MCF 10A (cell line): ENCODE results near the gene MZT2A. TPM values are rescaled to one million over a fixed set of nuclear protein-coding genes. Genes with fewer than 3 reads are reported as not detected.
"Not testable (repeated sequence)": the region's sequence is repeated elsewhere in the genome, so short reads cannot be mapped to it uniquely, and the experiment has no call there.

ENCODE experiments used
- BruUV-seq: library from RNA; stranded (reverse); fragments of 400-500 nt; replicated peaks from 2 replicates; lab custom pipeline; 2021; lab: Mats Ljungman, UMichigan
- CTCF ChIA-PET: fragments of 300-600 bp; sonication (Branson Sonifier 250); formaldehyde crosslinking; extraction: SDS; loops from one replicate; lab custom pipeline; 2021; ENCODE audit warnings: antibody characterized with exemption, inconsistent platforms; lab: Yijun Ruan, JAX
- POLR2A ChIA-PET: fragments of 300-600, 350-650 bp; sonication (Branson Sonifier 250); formaldehyde crosslinking; extraction: SDS; loops from one replicate; lab custom pipeline; 2020; ENCODE audit warnings: antibody characterized with exemption, inconsistent platforms; lab: Yijun Ruan, JAX
- DNase-seq: peaks from one replicate; pipeline ENCODE4 v3.0.0-alpha.2; 2018; ENCODE audit not compliant: unreplicated experiment
- H3K27ac Mint-ChIP-seq: one replicate; pipeline ENCODE4 v1.8.0; 2022; ENCODE audit warnings: mild to moderate bottlenecking, low read depth, mixed read lengths; ENCODE audit not compliant: unreplicated experiment
- H3K27me3 Mint-ChIP-seq: one replicate; pipeline ENCODE4 v1.8.0; 2022; ENCODE audit warnings: mixed read lengths; ENCODE audit not compliant: insufficient read depth, unreplicated experiment
- H3K36me3 Mint-ChIP-seq: one replicate; pipeline ENCODE4 v1.8.0; 2022; ENCODE audit warnings: mild to moderate bottlenecking, moderate library complexity, mixed read lengths; ENCODE audit not compliant: insufficient read depth, unreplicated experiment
- H3K4me1 Mint-ChIP-seq: one replicate; pipeline ENCODE4 v1.8.0; 2022; ENCODE audit warnings: mixed read lengths; ENCODE audit not compliant: insufficient read depth, unreplicated experiment
- H3K4me3 Mint-ChIP-seq: one replicate; pipeline ENCODE4 v1.8.0; 2022; ENCODE audit warnings: mild to moderate bottlenecking, moderate library complexity, mixed read lengths; ENCODE audit not compliant: unreplicated experiment
- H3K9me3 Mint-ChIP-seq: one replicate; pipeline ENCODE4 v1.8.0; 2022; ENCODE audit warnings: mixed read lengths; ENCODE audit not compliant: unreplicated experiment
- CTCF ChIP-seq: fragments of 200-600 bp; IDR thresholded peaks from one replicate; pipeline ENCODE4 v1.8.0; 2022; ENCODE audit warnings: antibody characterized with exemption, mild to moderate bottlenecking; ENCODE audit not compliant: unreplicated experiment
- intact Hi-C: fragments of 100-400 bp; cut with micrococcal nuclease; formaldehyde crosslinking; loops from 2 replicates; pipeline ENCODE4 v1.14.1; 2022
- total RNA-seq: library from RNA; stranded (reverse); gene quantifications from 2 replicates; pipeline ENCODE4 v1.2.3, GENCODE V29; 2022

Gene MZT2A
- total RNA-seq, 1 experiment from 2014 or later = 147 TPM

- H3K4me3 Mint-ChIP-seq, H3K9me3 Mint-ChIP-seq, CTCF ChIA-PET: not testable (repeated sequence)
Observed at GRCh38 chr2:131454914-131455313, 37.3 kb downstream of the MZT2A start.

GRCh38 chr2:131451265-131451949, 40.8 kb downstream of the MZT2A start:
- BruUV-seq, H3K27ac Mint-ChIP-seq, POLR2A ChIA-PET, H3K4me3 Mint-ChIP-seq, H3K4me1 Mint-ChIP-seq, intact Hi-C loops, H3K36me3 Mint-ChIP-seq, H3K9me3 Mint-ChIP-seq, CTCF ChIA-PET, DNase-seq: not testable (repeated sequence)
- H3K27me3 Mint-ChIP-seq = peaks cover 11% of the 10 kb centered on the region

More at GRCh38 chr2:131454914-131455313, 37.3 kb downstream of the MZT2A start:
- H3K4me1 Mint-ChIP-seq, H3K36me3 Mint-ChIP-seq, POLR2A ChIA-PET, H3K27me3 Mint-ChIP-seq, BruUV-seq, H3K27ac Mint-ChIP-seq, DNase-seq, intact Hi-C loops: not testable (repeated sequence)

- BruUV-seq, H3K27ac Mint-ChIP-seq, POLR2A ChIA-PET, H3K4me1 Mint-ChIP-seq, CTCF ChIA-PET, H3K36me3 Mint-ChIP-seq, H3K9me3 Mint-ChIP-seq, H3K4me3 Mint-ChIP-seq, intact Hi-C loops, DNase-seq: not testable (repeated sequence)
- H3K27me3 Mint-ChIP-seq = peaks cover 12% of the 10 kb centered on the region
Observed at GRCh38 chr2:131447981-131448380, 44.2 kb downstream of the MZT2A start.

GRCh38 chr2:131445896-131446295, 46.3 kb downstream of the MZT2A start:
- no TSS peak for BruUV-seq
- intact Hi-C loops = no loop called here
- H3K27ac Mint-ChIP-seq = no peak overlapping the region
- no peak for DNase-seq
- no peaks in the 10 kb centered on the region for H3K9me3 Mint-ChIP-seq
- peaks cover 32% of the 10 kb centered on the region for H3K27me3 Mint-ChIP-seq
- H3K4me1 Mint-ChIP-seq = no peaks in the 10 kb centered on the region
- TF ChIP-seq CTCF = no peak
- ChIA-PET POLR2A (interaction anchor here (0.6 kb wide), 1 partner anchor 1198 kb away, joined by 3 read pairs; no protein-coding TSS in a partner anchor), CTCF (no interaction called here)
- no peak overlapping the region for H3K4me3 Mint-ChIP-seq
- no peaks in the 10 kb centered on the region for H3K36me3 Mint-ChIP-seq

- peaks cover 36% of the 10 kb centered on the region for H3K27me3 Mint-ChIP-seq
- DNase-seq, H3K4me3 Mint-ChIP-seq, H3K4me1 Mint-ChIP-seq, CTCF ChIA-PET, H3K36me3 Mint-ChIP-seq, H3K27ac Mint-ChIP-seq, POLR2A ChIA-PET, intact Hi-C loops, H3K9me3 Mint-ChIP-seq, BruUV-seq: not testable (repeated sequence)
Observed at GRCh38 chr2:131445515-131445797, 46.7 kb downstream of the MZT2A start.

GRCh38 chr2:131444736-131445514, 47.3 kb downstream of the MZT2A start:
- CTCF ChIA-PET = interaction anchor here (0.6 kb wide), 1 partner anchor 195 kb away, joined by 3 read pairs; no protein-coding TSS in a partner anchor
- H3K9me3 Mint-ChIP-seq, BruUV-seq, POLR2A ChIA-PET, H3K4me1 Mint-ChIP-seq, H3K27ac Mint-ChIP-seq, intact Hi-C loops, H3K36me3 Mint-ChIP-seq, DNase-seq, H3K4me3 Mint-ChIP-seq: not testable (repeated sequence)
- peaks cover 38% of the 10 kb centered on the region for H3K27me3 Mint-ChIP-seq

- POLR2A ChIA-PET, H3K27ac Mint-ChIP-seq, intact Hi-C loops, H3K36me3 Mint-ChIP-seq, DNase-seq, H3K4me3 Mint-ChIP-seq, H3K4me1 Mint-ChIP-seq, H3K9me3 Mint-ChIP-seq, BruUV-seq, CTCF ChIA-PET: not testable (repeated sequence)
- H3K27me3 Mint-ChIP-seq = peaks cover 36% of the 10 kb centered on the region
Observed at GRCh38 chr2:131440742-131441468, 51.3 kb downstream of the MZT2A start.
